NCI-H526 (cell line): Measurements from ENCODE around the gene TET1.
"Not testable (repeated sequence)": the region's sequence is repeated elsewhere in the genome, so short reads cannot be mapped to it uniquely, and the experiment has no call there.

ENCODE experiments used
- DNase-seq, 2 experiments: peaks; one replicate each; lab custom pipeline; 2025; lab: John Stamatoyannopoulos, UW

The TET1 gene

DNA sequence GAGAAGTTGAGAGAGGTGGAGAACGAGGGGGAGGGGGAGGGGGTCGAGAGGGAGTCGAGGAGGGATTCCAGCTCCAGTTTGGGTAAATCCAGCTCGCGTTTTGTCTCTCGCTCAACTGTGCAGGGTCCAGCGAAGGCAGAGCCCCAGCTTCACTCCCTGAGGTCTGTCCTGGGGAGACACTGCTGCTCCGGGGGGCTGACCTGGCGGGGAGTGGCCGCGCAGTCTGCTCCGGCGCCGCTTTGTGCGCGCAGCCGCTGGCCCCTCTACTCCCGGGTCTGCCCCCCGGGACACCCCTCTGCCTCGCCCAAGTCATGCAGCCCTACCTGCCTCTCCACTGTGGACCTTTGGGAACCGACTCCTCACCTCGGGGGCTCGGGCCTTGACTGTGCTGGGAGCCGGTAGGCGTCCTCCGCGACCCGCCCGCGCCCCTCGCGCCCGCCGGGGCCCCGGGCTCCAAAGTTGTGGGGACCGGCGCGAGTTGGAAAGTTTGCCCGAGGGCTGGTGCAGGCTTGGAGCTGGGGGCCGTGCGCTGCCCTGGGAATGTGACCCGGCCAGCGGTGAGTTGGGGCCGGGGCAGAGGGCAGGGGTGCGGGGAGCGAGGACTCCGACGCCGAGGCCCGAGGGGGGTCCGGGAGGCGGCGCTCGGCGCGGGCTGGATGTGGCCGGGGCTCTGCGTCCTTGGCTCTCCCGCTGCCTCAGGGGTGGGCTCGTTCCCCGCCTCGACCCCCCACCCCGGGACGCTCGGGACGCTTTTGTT lies at the start of gene TET1:
TSS of gene TET1 (plus strand) at position 152 of the 757 bp plus-strand sequence. CDS start 12,002 bp downstream, outside the sequence.
- peak; percentile 71 to 82 for DNase-seq

DNA sequence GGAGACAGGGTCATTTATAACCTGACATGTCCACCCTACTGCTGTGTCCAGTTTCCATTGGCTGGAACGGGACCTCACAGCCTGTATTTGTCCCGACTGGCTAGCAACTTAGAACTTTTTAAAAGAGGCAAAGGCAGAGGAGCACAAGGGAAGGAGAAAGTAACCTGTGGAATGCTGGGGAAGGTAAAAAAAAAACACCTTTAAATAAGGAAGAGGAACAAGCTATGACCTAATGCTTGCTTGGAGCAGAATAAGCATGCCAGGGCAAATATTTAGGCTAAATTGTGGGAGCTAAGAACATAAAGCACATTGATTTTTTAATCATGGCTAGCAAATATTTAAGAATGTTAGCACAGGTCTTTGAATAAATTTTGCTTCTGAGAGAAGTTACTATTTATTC lies 43.9 kb upstream of the TET1 start:
- DNase-seq, result not testable (repeated sequence)

DNA sequence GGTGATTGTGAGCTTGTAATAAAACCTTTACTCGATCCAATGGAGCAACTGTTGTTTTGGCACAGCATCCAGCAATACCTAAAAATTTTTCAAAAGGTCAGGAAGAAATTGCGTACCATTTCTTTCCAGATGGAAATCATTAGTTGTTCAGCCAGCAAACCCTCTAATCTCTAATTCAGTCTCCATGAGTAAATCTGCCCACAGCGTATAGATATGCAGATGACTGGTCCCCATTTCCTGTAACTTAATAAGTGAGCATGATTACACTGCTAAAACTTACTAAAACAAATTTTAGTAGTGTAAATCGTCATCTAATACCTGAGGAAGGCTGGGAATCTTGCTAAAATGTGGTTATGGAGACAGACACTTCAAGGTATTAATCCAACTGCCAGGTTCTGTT lies 43.4 kb upstream of the TET1 start:
- DNase-seq, result no peak

DNA sequence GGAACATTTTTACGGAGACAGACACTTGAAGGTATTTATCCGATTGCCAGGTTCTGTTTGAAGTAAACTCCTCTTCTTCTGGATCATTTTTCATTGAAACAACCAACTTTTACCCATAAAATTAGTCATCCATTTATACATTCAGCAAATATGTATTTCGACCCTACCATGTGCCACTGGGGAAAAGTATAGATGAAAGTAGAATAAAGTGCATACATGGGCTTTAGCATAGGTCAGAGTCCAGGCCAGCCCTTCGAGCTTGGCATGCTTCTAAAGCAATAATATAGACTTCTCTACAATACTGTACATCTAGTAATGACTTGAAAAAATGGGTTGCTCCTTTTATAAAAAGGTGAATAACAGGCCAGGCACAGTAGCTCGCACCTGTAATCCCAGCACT lies 42.9 kb upstream of the TET1 start:
- DNase-seq, result no peak

DNA sequence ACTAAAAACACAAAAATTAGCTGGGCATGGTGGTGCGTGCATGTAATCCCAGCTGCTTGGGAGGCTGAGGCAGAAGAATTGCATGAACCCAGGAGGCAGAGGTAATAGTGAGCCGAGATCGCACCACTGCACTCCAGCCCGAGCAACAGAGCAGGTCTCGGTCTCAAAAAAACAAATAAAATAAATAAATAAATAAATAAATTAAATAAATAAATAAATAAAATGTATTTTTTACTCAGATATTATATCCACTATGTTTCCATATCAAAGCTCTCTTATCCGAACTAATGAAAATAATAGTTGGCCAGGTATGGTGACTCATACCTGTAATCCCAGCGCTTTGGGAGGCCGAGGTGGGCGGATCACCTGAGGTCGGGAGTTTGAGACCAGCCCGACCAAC lies 41.5 kb upstream of the TET1 start:
- not testable (repeated sequence) for DNase-seq

DNA sequence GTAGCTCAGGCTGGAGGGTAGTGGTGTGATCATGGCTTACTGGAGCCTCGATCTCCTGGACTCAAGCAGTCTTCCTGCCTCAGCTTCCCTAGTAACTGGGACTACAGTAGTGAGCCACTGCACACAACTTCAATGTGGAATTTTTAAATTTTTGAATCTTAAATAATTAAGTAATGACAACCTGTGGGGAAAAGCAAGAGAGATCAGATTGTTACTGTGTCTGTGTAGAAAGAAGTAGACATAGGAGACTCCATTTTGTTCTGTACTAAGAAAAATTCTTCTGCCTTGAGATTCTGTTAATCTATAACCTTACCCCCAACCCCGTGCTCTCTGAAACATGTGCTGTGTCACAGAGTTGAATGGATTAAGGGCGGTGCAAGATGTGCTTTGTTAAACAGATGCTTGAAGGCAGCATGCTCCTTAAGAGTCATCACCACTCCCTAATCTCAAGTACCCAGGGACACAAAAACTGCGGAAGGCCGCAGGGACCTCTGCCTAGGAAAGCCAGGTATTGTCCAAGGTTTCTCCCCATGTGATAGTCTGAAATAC lies 34.6 kb upstream of the TET1 start:
- not testable (repeated sequence) for DNase-seq

DNA sequence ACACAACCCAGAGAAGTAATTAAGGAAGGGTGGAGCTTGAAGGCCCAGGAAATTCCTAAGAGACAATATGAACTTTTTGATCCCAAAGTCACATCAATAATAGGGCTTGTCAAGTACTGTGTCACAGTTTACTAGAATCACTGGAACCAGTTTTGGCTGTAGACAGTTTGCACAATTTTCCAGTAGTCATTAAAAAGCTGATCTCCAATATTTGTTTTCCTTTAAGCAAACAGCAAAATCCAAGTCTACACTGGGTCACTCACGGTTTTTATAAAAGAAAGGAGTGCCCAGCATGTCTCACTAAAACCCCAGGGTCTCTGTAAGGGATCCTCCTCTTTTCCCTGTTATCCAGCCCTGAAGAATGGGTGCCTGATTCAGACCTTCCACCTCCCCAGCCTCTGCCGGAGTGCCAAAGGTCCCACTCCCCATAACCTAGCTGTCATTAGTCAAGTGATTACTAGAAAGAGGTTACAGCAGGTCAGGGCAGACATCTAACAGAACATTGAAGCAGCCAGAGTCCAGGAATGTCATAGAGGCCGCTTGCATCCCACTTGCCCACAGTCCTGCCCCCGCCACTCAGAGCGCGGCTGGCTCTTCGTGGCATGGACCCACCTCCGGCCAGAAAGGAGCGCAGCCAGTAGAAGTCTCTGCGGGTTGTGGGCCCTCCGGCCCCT lies 33.4 kb upstream of the TET1 start:
- no peak for DNase-seq

DNA sequence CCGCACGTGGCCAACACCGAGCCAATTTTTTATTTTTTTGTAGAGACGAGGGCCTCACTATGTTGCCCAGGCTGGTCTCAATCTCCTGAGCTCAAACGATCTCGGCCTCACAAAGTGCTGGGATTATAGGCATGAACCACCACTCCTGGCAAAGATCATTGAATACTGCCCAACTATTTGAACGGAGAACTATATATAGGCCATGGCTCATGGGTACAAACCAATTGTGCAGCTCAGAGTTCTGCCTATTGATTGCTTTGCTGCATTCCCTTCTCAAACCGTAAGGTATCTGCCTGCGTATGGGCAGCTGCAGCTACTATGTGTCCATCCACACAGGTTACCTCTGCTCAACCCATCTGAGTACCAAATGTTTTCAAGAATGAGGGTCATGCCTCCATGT lies 23.2 kb upstream of the TET1 start:
- no peak for DNase-seq

DNA sequence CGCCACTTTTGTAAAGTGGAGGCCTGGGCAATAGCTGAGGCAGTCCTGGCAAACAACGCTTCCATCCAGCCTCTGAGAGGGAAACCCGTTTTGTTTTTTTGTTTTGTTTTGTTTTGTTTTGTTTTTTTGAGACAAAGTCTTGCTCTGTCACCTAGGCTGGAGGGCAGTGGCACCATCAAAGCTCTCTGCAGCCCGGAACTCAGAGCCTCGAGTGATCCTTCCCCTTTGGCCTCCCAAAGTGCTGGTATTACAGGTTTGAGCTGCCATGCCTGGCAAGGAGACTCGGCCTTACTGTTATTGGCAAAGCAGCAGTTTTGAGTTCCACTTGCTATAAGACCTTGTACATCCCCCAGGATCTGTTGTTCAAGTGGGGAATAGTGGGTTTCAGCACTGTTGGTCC lies 22.3 kb upstream of the TET1 start:
- DNase-seq, result no peak

DNA sequence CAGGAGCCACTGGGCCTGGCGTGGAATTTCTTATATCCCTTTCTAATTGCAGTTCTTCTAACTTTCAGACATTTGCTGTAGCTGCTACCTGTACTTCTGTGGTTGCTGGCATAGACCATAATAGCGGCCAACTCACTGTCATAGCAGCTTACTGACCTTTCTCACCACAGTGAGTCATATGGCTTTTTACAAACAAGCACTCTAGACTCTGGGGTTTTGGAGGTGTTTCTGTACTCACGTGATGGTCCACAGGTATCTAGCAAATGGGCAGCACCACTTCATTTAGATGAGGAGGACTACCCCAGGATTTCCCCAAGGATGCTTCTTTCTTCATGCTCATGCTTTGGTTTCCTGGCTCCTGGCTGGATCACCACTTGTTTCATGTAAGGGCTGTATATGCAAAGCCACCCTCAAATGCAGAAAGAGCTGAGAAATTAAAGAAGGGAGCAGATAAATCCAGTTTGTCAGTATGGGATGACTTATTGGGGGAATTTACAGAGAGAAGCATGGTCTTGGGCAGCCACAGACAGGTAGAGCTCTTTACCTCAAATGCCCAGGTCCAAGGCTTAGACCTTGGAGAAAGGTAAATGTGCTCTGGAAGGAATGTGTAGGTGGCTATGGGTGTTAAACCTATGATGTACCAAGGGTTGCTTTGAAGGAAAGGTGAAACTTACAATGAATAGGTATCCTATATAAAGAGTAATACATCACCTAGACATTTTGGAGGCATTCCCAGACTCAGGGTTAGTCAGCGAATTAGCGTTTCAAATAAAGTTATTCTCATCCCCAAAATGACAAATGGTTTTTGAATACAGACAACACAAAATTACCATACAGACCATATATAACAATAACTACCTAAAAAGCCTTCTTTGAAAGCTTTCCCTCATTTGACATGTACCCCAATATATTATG lies 16.9 kb upstream of the TET1 start:
- no peak for DNase-seq

DNA sequence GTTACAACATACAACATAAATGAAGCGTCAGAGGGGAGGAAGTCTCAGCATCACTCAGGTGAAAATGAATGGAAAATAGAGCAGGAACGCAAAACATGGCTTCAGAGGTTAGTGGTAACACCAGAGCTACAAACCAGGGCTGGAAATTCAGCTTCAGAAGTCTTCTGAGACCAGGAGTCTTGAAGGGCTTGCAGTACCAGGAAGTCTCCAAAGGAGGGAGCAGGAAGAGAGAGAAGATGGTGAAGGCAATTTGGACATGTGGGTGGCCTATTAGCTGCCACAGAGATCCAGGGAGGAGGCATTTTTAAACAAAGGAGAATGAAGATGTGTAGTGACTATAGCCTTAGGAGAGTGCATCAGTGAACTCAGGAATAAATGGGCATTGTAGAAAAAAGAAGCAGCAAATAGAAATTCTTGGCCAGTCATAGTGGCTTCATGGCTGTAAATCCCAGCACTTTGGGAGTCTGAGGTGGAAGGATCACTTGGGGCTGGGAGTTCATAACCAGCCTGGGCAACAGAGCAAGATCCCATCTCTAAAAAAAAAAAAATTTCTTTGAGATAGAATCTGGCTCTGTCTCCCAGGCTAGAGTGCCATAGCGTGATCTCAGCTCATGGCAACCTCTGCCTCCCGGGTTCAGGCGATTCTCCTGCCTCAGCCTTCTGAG lies 9.3 kb upstream of the TET1 start:
- DNase-seq, result peak; percentile 48 to 66

DNA sequence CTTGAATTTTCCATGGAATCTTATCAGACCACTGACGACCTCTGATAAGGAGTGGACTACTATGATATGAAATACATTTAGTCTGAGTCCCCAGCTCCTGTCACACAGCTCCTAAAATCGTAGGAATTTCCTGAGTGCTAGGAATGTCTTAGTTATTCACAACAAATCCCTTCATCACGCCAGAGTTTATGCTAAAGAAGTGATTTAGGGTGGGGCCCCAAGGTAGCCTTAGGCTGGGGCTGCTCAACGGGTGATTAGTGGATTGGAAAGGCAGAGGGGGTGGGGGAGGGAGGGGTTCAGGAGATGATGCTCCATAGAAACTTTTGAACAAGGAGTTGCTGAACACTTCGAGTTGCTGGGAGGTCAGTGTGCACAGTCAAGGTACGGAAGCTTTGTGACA lies 7.0 kb upstream of the TET1 start:
- no peak for DNase-seq

DNA sequence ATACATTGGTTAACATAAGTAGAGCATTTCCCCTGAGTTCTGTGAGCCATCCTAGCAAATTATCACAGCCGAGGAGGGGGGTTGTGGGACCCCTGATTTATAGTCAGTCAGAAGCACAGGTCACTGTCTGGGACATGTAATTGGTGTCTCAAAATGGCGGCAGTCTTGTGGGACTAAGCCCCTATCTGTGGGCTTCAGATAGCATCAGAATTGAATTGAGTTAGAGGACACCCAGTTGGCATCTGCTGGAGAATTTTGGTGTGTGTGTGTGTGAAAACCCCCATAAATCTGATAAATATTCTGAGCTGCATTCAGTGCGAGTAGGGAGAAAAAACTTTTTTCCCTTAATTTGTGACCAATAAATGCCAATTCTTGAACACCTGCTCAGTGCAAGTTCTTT lies 6.5 kb upstream of the TET1 start:
- DNase-seq, result no peak

DNA sequence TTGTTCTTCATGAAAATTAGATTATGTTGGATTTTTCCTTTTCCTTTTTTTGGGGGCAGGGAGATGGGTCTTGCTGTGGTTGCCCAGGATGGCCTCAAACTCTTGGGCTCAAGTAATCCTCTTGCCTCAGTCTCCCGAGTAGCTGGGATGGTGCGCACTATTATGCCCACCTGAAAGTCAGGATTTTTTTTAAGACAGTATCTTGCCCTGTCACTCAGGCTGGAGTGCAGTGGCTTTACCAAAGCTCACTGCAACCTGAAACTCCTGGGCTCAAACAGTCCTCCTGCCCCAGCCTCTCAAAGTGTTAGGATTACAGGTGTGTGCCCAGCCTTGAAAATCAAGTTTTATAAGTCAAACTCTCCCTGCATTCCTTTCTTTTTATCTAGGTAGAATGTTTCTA lies 1.7 kb upstream of the TET1 start:
- no peak for DNase-seq

DNA sequence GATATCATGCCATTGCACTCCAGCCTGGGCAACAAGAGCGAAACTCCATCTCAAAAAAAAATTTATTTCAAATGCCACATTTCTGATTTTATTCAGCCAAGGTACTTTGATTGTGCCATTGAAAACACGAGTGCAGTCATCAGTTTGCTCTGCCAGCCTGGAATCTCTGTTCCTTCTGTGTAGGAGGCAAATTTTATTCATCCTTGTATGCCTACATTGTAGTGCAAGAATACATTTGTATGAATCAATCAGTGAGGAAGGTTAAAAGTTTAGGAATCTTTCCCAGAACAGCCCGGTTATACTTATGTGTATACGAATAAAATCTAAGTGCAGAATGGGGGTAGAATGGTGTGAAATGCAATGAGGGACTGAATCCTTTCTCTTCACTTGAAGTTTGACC lies 886 bp upstream of the TET1 start:
- DNase-seq, result no peak

DNA sequence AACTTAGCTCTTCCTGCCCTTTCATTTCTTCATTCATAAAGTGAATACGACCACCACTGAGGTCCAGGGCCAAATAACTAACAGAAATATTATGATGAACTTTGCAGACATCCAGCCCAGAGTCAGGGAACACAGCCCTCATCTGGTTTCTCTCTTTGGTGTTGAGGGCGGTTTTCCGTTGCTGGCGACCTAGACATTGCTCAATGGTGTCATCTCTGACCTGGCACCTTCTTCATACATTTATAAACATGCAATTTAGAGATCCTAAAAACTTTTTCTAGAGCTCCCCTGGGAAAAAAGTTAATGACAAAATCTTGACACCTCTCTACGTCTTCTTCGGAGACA lies 324 bp upstream of the TET1 start:
- no peak for DNase-seq

DNA sequence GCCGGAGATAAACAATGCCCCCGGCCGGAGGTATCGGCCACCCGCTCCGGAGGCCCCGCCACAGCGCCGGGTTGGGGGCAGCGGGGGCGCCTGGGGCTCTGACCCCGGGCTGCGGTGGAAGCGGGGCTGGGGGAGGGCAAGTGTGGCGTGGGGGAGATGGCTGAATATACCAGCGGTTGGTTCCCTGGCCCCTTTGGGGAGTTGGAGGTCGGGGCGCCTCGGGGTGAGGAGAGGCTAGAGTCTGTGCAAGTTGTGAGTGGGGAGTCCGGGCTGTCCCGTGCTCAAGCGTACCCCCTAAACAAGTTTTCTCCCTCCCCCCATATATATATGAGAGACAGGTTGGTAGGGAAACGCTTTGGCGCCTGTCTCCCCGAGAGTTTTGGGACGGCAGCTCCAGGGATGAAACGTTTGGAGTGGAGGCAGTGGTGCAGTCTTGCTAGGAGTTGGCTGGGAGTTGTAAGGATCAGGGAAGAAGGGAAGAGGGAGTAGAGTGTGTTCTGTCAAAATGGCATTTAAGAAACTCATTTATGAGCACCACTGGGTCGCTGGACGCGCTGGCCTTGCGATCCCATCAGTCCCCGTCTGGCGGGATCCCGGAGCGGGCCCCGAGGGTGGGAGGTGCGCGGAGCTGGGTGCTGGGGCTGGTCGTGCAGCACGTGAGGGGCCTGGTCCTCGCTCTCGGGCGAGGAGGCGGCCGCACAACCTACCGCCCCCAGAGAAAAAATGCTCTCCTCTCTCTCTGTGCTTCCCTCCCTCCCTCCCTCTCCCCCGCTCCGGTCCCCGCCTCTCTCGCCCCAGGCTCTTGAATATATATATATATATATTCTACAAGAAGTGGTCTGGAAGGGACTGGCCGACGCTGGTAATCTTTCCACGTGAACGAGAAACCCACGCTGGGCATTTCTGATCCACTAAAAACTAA lies 1.1 kb downstream of the TET1 start:
- DNase-seq, result peak; percentile 22 to 61

DNA sequence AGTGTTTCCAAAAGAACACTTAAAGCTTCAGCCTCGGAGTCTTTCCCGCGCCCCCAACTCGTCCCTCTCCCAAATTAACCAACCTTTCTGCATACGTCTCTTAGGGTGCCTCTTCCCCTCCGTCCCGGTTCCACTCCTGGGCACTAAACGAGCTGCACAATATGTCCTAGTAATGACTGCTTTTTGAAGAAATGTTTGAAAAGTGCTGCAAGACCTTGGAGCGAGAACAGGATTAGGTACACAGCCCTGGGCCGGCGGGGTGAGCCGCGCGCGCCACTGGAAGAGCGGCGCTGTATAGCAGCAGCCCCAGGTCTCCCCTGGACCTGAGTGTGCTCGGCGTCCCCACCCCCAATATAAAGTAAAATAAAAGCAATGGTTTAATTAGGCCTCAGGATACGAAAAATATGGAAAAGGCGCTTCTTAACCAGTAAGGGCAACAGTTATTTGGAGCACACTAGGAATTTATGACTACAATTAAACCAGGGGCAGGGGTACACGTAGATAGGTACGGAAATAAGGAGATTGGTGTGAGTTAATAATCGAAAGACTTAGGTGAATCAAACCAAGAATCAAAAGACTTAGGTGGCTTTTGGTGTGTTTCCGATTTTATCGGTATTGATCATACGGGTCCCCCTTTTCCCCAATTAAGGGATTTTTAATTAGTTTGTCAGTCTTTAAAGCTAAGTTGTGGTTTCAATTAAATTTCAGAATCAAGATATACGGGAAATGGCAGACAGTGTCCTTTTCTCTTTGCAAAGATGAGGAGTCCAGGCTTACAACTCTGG lies 1.9 kb downstream of the TET1 start:
- peak; percentile 2 to 58 for DNase-seq

DNA sequence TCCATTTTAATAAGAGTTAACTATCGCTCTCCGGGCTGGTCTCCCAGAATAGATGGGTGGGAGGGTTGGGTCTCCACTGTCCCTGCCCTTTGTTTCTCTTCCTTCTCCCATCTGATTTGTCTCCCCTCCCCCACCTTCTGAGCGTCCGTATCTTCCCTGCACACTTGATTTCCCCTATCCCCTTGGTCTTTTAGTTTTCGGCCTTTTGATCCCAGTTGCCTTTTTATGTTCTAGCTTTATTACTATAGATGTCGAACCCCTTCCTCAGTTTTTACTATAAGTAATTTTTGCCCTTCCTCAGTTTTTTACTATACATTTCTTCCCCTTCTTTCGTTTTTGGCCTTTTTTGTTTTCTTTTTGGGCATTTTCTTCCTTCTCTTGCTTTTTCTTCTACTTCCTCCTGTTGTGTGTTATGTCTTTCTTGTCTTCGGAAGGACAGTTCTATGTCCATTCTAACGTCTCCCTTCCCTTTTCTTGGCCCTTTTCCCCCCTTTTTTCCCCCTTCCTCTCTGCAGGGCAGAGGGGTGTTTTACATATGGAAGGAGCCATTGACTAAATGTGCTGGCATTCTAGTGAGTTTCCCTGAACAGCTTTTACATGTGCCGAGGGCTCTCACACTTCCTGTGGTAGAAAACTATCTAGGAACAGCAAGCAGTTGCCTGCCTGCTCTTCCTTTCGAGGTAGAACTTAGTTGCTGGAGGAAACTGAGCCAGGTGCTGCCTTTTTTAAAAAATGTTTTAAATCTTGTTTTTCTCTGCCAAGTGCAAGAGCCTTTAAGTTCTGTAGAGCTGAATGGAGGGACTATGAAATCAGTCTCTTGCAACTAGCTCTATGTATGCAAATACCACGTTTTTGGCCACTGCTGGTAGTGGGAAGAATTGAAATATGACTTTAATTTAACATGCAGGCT lies 2.8 kb downstream of the TET1 start:
- peak; percentile 41 to 65 for DNase-seq
